ENCODE data around the gene MICAL3. TPM values are rescaled to one million over a fixed set of nuclear protein-coding genes. Genes with fewer than 3 reads are reported as not detected.

MICAL3 gene
- total and polyA plus RNA-seq, 2 of the 8 experiments (the other 6 are each of a cell fraction or from before 2014, with no cell fraction given) = 8.3 to 41.8 TPM

DNA sequence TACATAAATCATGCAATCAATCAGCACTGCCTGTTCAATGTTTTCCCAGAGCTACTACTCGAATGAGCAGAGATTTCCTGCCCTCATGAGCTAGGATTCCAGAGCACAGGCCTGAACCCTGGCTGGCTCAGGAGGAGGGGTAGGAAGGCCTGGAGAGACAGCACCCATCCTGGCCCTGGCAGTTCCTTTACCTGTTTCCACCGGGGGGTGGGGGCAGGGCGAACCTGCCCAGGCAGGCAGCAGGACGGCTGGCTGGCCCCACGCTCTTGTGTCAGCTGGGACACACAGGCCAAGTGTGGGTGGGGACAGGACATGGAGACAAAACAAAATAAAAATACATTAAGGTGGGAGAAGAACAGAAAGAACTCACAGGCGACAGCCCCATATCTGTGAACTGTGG lies 140.3 kb downstream of the MICAL3 start:
- ChIA-PET CTCF (ENCODE audit: partially characterized antibody) (interaction anchor here (0.8 to 1.6 kb wide), 6 partner anchors 9 to 140 kb away, joined by 3 to 4 read pairs (median 4); no protein-coding TSS in a partner anchor), POLR2A (ENCODE audit: partially characterized antibody) (no interaction called here)
- no peak overlapping the region for H3K27ac ChIP-seq (ENCODE audit: low read depth, low read length)
- no peak overlapping the region for H3K4me2 ChIP-seq (ENCODE audit: insufficient read depth in 1 of 2, low read depth in 2 of 2, low read length in 2 of 2)
- no peak overlapping the region for H2BK5ac ChIP-seq (ENCODE audit: low read depth, low read length)
- H3K14ac ChIP-seq (ENCODE audit: insufficient read length) = no peak overlapping the region
- no peak overlapping the region for H2BK15ac ChIP-seq (ENCODE audit: low read length)
- no peaks in the 10 kb centered on the region for H3K4me1 ChIP-seq (replicated peaks in 1 of 4; ENCODE audit: control insufficient read depth in 3 of 4, insufficient read depth in 4 of 4, low read length in 3 of 4)
- no peak overlapping the region for H4K8ac ChIP-seq (ENCODE audit: extremely low read depth, insufficient read depth, low read length)
- no peak overlapping the region for H3K23ac ChIP-seq (ENCODE audit: insufficient read length)
- H3K9ac ChIP-seq (replicated peaks in 1 of 4; ENCODE audit: extremely low read depth in 1 of 4, low read depth in 3 of 4, low read length in 3 of 4) = no peak overlapping the region
- FAIRE-seq (no peak), DNase-seq (ENCODE audit: low read depth in 1 of 2, low spot score in 2 of 2) (no peak)
- H4K5ac ChIP-seq (ENCODE audit: insufficient read length, low read depth, low read length) = no peak overlapping the region
- H3K36me3 ChIP-seq (ENCODE audit: control insufficient read depth in 2 of 4, insufficient read depth in 4 of 4, low read length in 3 of 4) = peaks cover 2 to 5% (median 4%) of the 10 kb centered on the region in 4 experiments; a peak in 7 of 8 replicates
- no peak overlapping the region for H2AFZ ChIP-seq (ENCODE audit: low read length)
- no peak overlapping the region for H3K18ac ChIP-seq (ENCODE audit: extremely low read depth, low read length)
- no peak overlapping the region for H3K56ac ChIP-seq (replicated peaks; ENCODE audit: insufficient read length, low read depth, low read length)
- H3K9me3 ChIP-seq (ENCODE audit: insufficient read depth in 2 of 2, low read depth in 1 of 2, low read length in 1 of 2) = no peaks in the 10 kb centered on the region
- WGBS, 2 experiments (ENCODE audit: extremely low coverage in 1 of 2, insufficient coverage in 1 of 2, insufficient read length in 1 of 2, insufficient replicate concordance in 2 of 2, low coverage in 1 of 2, low lambda C conversion rate in 2 of 2, missing lambda C conversion rate in 1 of 2) = 72% methylated on average over 6 of the region's 6 CpGs; no CpG with 5 or more reads in 1 of the 2 experiments
- no peak overlapping the region for H3K4ac ChIP-seq (replicated peaks; ENCODE audit: insufficient read length, low read depth, low read length)
- H2AK5ac ChIP-seq (ENCODE audit: low read depth, low read length) = no peak overlapping the region
- H3K79me2 ChIP-seq (ENCODE audit: control insufficient read depth in 1 of 2, insufficient read depth in 2 of 2, low read length in 2 of 2) = no peaks in the 10 kb centered on the region
- H3K23me2 ChIP-seq (ENCODE audit: low read depth, low read length) = no peaks in the 10 kb centered on the region
- no peak overlapping the region for H2BK120ac ChIP-seq (replicated peaks; ENCODE audit: low read depth, low read length)
- no peaks in the 10 kb centered on the region for H3K79me1 ChIP-seq (ENCODE audit: low read depth, low read length)
- H3K27me3 ChIP-seq (replicated peaks in 1 of 4; ENCODE audit: control insufficient read depth in 3 of 4, extremely low read depth in 1 of 4, insufficient read depth in 3 of 4, low read length in 3 of 4) = peaks cover 0 to 26% (median 15%) of the 10 kb centered on the region in 4 experiments; a peak in 6 of 7 replicates
- H2BK12ac ChIP-seq (ENCODE audit: low read depth, low read length) = no peak overlapping the region
- H4K20me1 ChIP-seq (replicated peaks in 1 of 2; ENCODE audit: control insufficient read depth in 1 of 2, insufficient read depth in 2 of 2, low read length in 2 of 2) = peaks cover 7 to 30% of the 10 kb centered on the region in 2 experiments
- H4K91ac ChIP-seq (replicated peaks; ENCODE audit: insufficient read length, low read length) = no peak overlapping the region
- no peak overlapping the region for H3K4me3 ChIP-seq (ENCODE audit: extremely low read depth in 1 of 4, insufficient read depth in 2 of 4, low read depth in 3 of 4, low read length in 4 of 4)
- TF ChIP-seq PHF8 (conservative IDR thresholded peaks at IDR 0.05; ENCODE audit: low read depth, low read length) (no peak), TAF7 (optimal IDR thresholded peaks at IDR 0.05; ENCODE audit: borderline replicate concordance, low read depth, low read length) (no peak), CREB1 (IDR thresholded peaks at IDR 0.05) (no peak), KDM4A (IDR thresholded peaks at IDR 0.05; ENCODE audit: low read depth, low read length, severe bottlenecking) (no peak), EP300 (IDR thresholded peaks at IDR 0.05; ENCODE audit: borderline replicate concordance in 1 of 2, low read depth in 2 of 2, low read length in 2 of 2) (no peak), SP2 (IDR thresholded peaks at IDR 0.05; ENCODE audit: low read length) (no peak), TAF1 (IDR thresholded peaks at IDR 0.05; ENCODE audit: low read depth, low read length) (no peak), BACH1 (IDR thresholded peaks at IDR 0.05; ENCODE audit: low read length) (no peak), GABPA (IDR thresholded peaks at IDR 0.05; ENCODE audit: borderline replicate concordance, insufficient read depth, low read length) (no peak)
- TF ChIP-seq, protein P1, sequence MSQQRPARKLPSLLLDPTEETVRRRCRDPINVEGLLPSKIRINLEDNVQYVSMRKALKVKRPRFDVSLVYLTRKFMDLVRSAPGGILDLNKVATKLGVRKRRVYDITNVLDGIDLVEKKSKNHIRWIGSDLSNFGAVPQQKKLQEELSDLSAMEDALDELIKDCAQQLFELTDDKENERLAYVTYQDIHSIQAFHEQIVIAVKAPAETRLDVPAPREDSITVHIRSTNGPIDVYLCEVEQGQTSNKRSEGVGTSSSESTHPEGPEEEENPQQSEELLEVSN (IDR thresholded peaks at IDR 0.05) = no peak
- TF ChIP-seq, protein P2, sequence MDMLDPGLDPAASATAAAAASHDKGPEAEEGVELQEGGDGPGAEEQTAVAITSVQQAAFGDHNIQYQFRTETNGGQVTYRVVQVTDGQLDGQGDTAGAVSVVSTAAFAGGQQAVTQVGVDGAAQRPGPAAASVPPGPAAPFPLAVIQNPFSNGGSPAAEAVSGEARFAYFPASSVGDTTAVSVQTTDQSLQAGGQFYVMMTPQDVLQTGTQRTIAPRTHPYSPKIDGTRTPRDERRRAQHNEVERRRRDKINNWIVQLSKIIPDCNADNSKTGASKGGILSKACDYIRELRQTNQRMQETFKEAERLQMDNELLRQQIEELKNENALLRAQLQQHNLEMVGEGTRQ (IDR thresholded peaks at IDR 0.05; ENCODE audit: low read length) = no peak
- no peak overlapping the region for H2BK20ac ChIP-seq (ENCODE audit: low read length)
